Stimulated activated CD4-positive, alpha-beta T cell treated with anti-CD3 and anti-CD28 coated beads, Interleukin-4, amount 100 ng/mL, for 4 hours (primary cell): ENCODE data around the gene NOSTRIN.
"Not testable (repeated sequence)": the region's sequence is repeated elsewhere in the genome, so short reads cannot be mapped to it uniquely, and the experiment has no call there.

Source experiments
- DNase-seq, 2 experiments: peaks; one replicate each; pipeline ENCODE4 v3.0.0-alpha.2; 2020

NOSTRIN gene

GRCh38 chr2:168801961-168802858, at the start of gene NOSTRIN:
Gene NOSTRIN, plus strand, starts transcription at chr2:168802637. Its CDS starts 10 bp downstream, at chr2:168802647.
- DNase-seq = no peak

GRCh38 chr2:168753765-168754329, 48.6 kb upstream of the NOSTRIN start:
- DNase-seq = no peak

GRCh38 chr2:168757223-168757622, 45.2 kb upstream of the NOSTRIN start:
- no peak for DNase-seq

- DNase-seq = peak in 1 of 2 experiments; percentile 3
These were observed 43.2 kb upstream of the NOSTRIN start for GRCh38 chr2:168758970-168759820.

GRCh38 chr2:168765401-168765800, 37.0 kb upstream of the NOSTRIN start:
- DNase-seq = no peak

GRCh38 chr2:168766600-168766999, 35.8 kb upstream of the NOSTRIN start:
- DNase-seq = no peak

GRCh38 chr2:168767258-168767657, 35.2 kb upstream of the NOSTRIN start:
- no peak for DNase-seq

- not testable (repeated sequence) for DNase-seq
These were observed 34.1 kb upstream of the NOSTRIN start for GRCh38 chr2:168768357-168768756.

GRCh38 chr2:168770796-168771195, 31.6 kb upstream of the NOSTRIN start:
- DNase-seq = no peak

GRCh38 chr2:168772704-168773103, 29.7 kb upstream of the NOSTRIN start:
- DNase-seq = no peak

GRCh38 chr2:168773128-168773527, 29.3 kb upstream of the NOSTRIN start:
- no peak for DNase-seq

- DNase-seq = no peak
These were observed 28.5 kb upstream of the NOSTRIN start for GRCh38 chr2:168773719-168774521.

GRCh38 chr2:168775837-168776236, 26.6 kb upstream of the NOSTRIN start:
- no peak for DNase-seq

- no peak for DNase-seq
These were observed 21.8 kb upstream of the NOSTRIN start for GRCh38 chr2:168780669-168781071.

- no peak for DNase-seq
These were observed 21.1 kb upstream of the NOSTRIN start for GRCh38 chr2:168781191-168781817.

- no peak for DNase-seq
These were observed 20.2 kb upstream of the NOSTRIN start for GRCh38 chr2:168782271-168782670.

GRCh38 chr2:168784993-168785392, 17.4 kb upstream of the NOSTRIN start:
- no peak for DNase-seq

GRCh38 chr2:168787098-168787781, 15.2 kb upstream of the NOSTRIN start:
- no peak for DNase-seq

GRCh38 chr2:168787782-168788376, 14.6 kb upstream of the NOSTRIN start:
- DNase-seq = no peak

- DNase-seq = no peak
These were observed 12.7 kb upstream of the NOSTRIN start for GRCh38 chr2:168789776-168790175.
